Heart right ventricle (tissue), 16 donors: ENCODE data around the gene HNMT. TPM values are rescaled to one million over a fixed set of nuclear protein-coding genes. Genes with fewer than 3 reads are reported as not detected.

Source experiments
- ATAC-seq, 8 donors: fragments of 200-7000 bp; cut with Tn5 transposase; one replicate each; pipeline ENCODE4 v1.9.1; 2020; ENCODE audit warnings: mild to moderate bottlenecking in 8 of 8, moderate library complexity in 8 of 8, moderate number of reproducible peaks in 1 of 8
- DNase-seq, 2 donors: peaks; one replicate each; pipeline ENCODE4 v3.0.0-alpha.2; 2020
- H3K27ac ChIP-seq, 10 donors: fragments of 200-600 bp; sonication (generic) in 2 of 10; one replicate each; pipeline versions ENCODE4 v1.5.0 to v1.8.0; 2020 to 2022; ENCODE audit warnings: mild to moderate bottlenecking in 3 of 10
- H3K27me3 ChIP-seq, 7 donors: fragments of 200-600 bp; one replicate each; pipeline ENCODE4 v1.8.0; 2021 to 2022; ENCODE audit warnings: mild to moderate bottlenecking in 2 of 7
- H3K36me3 ChIP-seq, 9 donors: fragments of 200-600 bp; sonication (generic) in 1 of 9; one replicate each; pipeline versions ENCODE4 v1.5.0 to v1.8.0; 2020 to 2022; ENCODE audit warnings: mild to moderate bottlenecking in 2 of 9
- H3K4me1 ChIP-seq, 9 donors: fragments of 200-600 bp; sonication (generic) in 1 of 9; one replicate each; pipeline versions ENCODE4 v1.5.0 to v1.8.0; 2020 to 2022; ENCODE audit warnings: mild to moderate bottlenecking in 4 of 9
- H3K4me3 ChIP-seq, 10 donors: fragments of 200-600 bp; sonication (generic) in 2 of 10; one replicate each; pipeline versions ENCODE4 v1.5.0 to v1.8.0; 2020 to 2022; ENCODE audit warnings: mild to moderate bottlenecking in 7 of 10, moderate library complexity in 2 of 10
- H3K9me3 ChIP-seq, 11 donors: fragments of 200-600 bp in 10 of 11; sonication (generic) in 2 of 11; one replicate each; pipeline versions ENCODE4 v1.5.0 to v1.8.0; 2013 to 2022; ENCODE audit warnings: mild to moderate bottlenecking in 2 of 11, control low read depth in 1 of 11, moderate library complexity in 1 of 11
- CTCF ChIP-seq, 9 donors: fragments of 200-600 bp; sonication (generic) in 2 of 9; IDR thresholded peaks; one replicate each; pipeline versions ENCODE4 v1.5.0 to v1.8.0; 2021 to 2022; ENCODE audit warnings: antibody characterized with exemption in 9 of 9, mild to moderate bottlenecking in 5 of 9, moderate library complexity in 1 of 9
- WGBS, 2 donors: extraction: QIAGEN DNeasy Blood & Tissue Kit; methylation state at CpG; one replicate each; pipeline ENCODE4 v1.1.7; 2013; ENCODE audit warnings: inconsistent platforms in 1 of 2; 5-methylcytosine and 5-hydroxymethylcytosine counted together
- intact Hi-C, 10 donors: fragments of 100-400 bp; cut with DNase I; formaldehyde crosslinking; loops; one replicate each; pipeline versions ENCODE4 v1.11.1 to v1.14.2; 2022
- polyA plus RNA-seq, 2 donors: library from polyadenylated mRNA; stranded (reverse); fragments of 200-250 nt; gene quantifications; one replicate each; pipeline ENCODE4 v1.2.3, GENCODE V29; 2013
- total RNA-seq, 10 donors: library from RNA; stranded (reverse); fragmentation: NEBNext Ultra II Directional in 3 of 10; extraction: Animal tissue kit (Norgen Biotek cat#: 25700) in 3 of 10; gene quantifications; one replicate each; pipeline versions ENCODE4 v1.2.1 to v1.2.4, GENCODE V29; 2021 to 2023
- donor health status: Arrhythmogenic right ventricular cardiomyopathy.
- donor health status: ischemic (EF 13 %, LVEDD 7.1; RV severe dilation, severe dysfunction).
- donor health status: healthy with polysubstance abuse.
- donor health status: DM: no; HTN: yes; CAD: no.
- donor health status: DM: no; HTN: no; CAD: no.
- donor health status: ischemic (EF 25% LVEDD 6.9; RV normal size, moderate dysfunction).
- donor health status: ischemic (EF 25% LVEDD 5.7; RV mildly dilated, moderate dysfunction).
- donor health status: healthy.
- donor health status: DM: yes; HTN: yes; CAD: no.
- donor health status: Ischemic cardiomyopathy.
- donor health status: ischemic (EF 35%, LVEDD 5.7; RV mildly dilated, moderate dysfunction).
- donor health status: nonischemic (EF 11% LVEDD 7.7; RV severe dilation, severe dysfunction).
- donor health status: DM: yes; HTN: yes; CAD: no.
- donor health status: PGD.
- donor health status: ischemic (EF 29% LVEDD 5.4; RV normal size, mild dysfunction).
- donor health status: nonischemic (EF 23%, LVEDD 6.1; RV moderate dilation, normal function).

HNMT gene
- total and polyA plus RNA-seq, 12 donors: 7.2 to 24.9 (median 10.6) TPM

- Histone ChIP-seq H3K4me3 (no peak overlapping the region), H3K27me3 (no peaks in the 10 kb centered on the region), H3K27ac (no peak overlapping the region), H3K4me1 (peaks cover 0 to 9% (median 0%) of the 10 kb centered on the region in 9 donors), H3K9me3 (no peaks in the 10 kb centered on the region), H3K36me3 (peaks cover 0 to 48% (median 0%) of the 10 kb centered on the region in 9 donors)
- ATAC-seq: no peak
- TF ChIP-seq CTCF (IDR thresholded peaks at IDR 0.05): no peak
- 83% methylated on average over 8 of the region's 8 CpGs for WGBS, 2 donors
- no peak for DNase-seq
- intact Hi-C loops: no loop called here
These were observed 11.3 kb downstream of the HNMT start for GRCh38 chr2:137975280-137976271.

DNA sequence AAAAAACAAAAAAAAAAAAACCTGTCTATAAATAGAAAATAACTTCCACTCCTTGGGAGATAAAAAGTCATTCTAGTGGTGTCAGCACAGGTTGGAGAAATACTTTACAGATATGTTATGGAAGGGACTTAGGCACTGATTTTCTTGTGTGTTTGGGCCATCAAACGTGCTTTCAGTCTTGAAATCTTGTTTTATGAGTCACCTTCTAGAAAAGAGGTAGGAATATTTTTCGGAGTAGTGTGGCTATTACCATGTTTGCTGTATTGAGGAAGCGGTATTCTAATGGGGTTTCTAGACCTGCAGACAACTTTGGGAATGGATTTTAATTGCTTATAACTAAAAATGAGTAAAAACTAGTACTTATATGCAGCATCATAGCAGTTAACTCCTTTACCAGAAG lies 12.0 kb downstream of the HNMT start:
- Histone ChIP-seq H3K36me3 (peaks cover 0 to 44% (median 0%) of the 10 kb centered on the region in 9 donors), H3K27me3 (no peaks in the 10 kb centered on the region), H3K9me3 (no peaks in the 10 kb centered on the region), H3K4me1 (peaks cover 0 to 9% (median 0%) of the 10 kb centered on the region in 9 donors), H3K27ac (no peak overlapping the region), H3K4me3 (no peak overlapping the region)
- WGBS, 2 donors: 87 to 93% methylated on average over 3 of the region's 3 CpGs
- ATAC-seq (no peak), DNase-seq (no peak)
- TF ChIP-seq CTCF (IDR thresholded peaks at IDR 0.05): no peak
- intact Hi-C loops: no loop called here

- intact Hi-C loops: no loop called here
- DNase-seq: no peak
- H3K36me3 ChIP-seq: peaks cover 0 to 35% (median 0%) of the 10 kb centered on the region in 9 donors
These were observed 13.5 kb downstream of the HNMT start for GRCh38 chr2:137977790-137978189.

GRCh38 chr2:137980459-137980858 lies 16.2 kb downstream of the HNMT start:
- Histone ChIP-seq H3K27me3 (no peaks in the 10 kb centered on the region), H3K4me1 (peaks cover 0 to 9% (median 0%) of the 10 kb centered on the region in 9 donors), H3K4me3 (no peak overlapping the region), H3K9me3 (no peaks in the 10 kb centered on the region), H3K36me3 (peaks cover 0 to 32% (median 0%) of the 10 kb centered on the region in 9 donors), H3K27ac (peak overlapping the region in 1 of 10 donors; percentile 22)
- DNase-seq (no peak), ATAC-seq (no peak)
- no peak for TF ChIP-seq CTCF (IDR thresholded peaks at IDR 0.05)
- intact Hi-C loops: no loop called here

More at GRCh38 chr2:137977790-137978189, 13.5 kb downstream of the HNMT start:
- no peaks in the 10 kb centered on the region for H3K9me3 ChIP-seq
- no peak for ATAC-seq
- peaks cover 0 to 9% (median 0%) of the 10 kb centered on the region in 9 donors for H3K4me1 ChIP-seq
- H3K27ac ChIP-seq: no peak overlapping the region
- H3K4me3 ChIP-seq: no peak overlapping the region
- TF ChIP-seq CTCF (IDR thresholded peaks at IDR 0.05): no peak
- no peaks in the 10 kb centered on the region for H3K27me3 ChIP-seq
